ENCODE measurements around the gene ABCC9.

The ABCC9 gene

DNA sequence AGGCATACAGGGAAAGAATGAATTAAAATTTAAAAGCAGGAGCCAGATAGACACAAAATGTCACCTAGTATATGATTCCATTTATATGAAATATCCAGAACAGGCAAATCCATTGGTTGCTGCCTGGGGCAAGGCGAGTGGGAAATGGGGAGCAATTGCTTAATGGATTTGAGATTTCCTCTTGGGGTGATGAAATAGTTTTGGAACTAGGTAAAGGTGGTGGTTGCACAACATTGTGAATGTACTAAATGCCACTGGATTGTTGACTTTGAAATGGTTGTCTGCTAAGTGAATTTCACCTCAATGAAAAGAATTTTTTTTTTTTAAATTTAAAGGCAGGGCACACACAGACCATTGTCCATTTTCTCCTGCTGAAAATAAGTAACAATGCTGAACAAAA is 61.9 kb downstream of the ABCC9 start:
- CTCF ChIA-PET: no interaction called here
- DNase-seq (ENCODE audit: extremely low spot score): no peak
- TF ChIP-seq, protein P1, sequence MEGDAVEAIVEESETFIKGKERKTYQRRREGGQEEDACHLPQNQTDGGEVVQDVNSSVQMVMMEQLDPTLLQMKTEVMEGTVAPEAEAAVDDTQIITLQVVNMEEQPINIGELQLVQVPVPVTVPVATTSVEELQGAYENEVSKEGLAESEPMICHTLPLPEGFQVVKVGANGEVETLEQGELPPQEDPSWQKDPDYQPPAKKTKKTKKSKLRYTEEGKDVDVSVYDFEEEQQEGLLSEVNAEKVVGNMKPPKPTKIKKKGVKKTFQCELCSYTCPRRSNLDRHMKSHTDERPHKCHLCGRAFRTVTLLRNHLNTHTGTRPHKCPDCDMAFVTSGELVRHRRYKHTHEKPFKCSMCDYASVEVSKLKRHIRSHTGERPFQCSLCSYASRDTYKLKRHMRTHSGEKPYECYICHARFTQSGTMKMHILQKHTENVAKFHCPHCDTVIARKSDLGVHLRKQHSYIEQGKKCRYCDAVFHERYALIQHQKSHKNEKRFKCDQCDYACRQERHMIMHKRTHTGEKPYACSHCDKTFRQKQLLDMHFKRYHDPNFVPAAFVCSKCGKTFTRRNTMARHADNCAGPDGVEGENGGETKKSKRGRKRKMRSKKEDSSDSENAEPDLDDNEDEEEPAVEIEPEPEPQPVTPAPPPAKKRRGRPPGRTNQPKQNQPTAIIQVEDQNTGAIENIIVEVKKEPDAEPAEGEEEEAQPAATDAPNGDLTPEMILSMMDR (IDR thresholded peaks at IDR 0.05; ENCODE audit: control extremely low read depth, extremely low read depth, low read depth, missing control alignments): no peak
- POLR2A ChIA-PET: no interaction called here

- CTCF ChIA-PET: no interaction called here
- no peak for DNase-seq (ENCODE audit: extremely low spot score)
- POLR2A ChIA-PET: no interaction called here
- TF ChIP-seq, protein P1 (IDR thresholded peaks at IDR 0.05; ENCODE audit: control extremely low read depth, extremely low read depth, low read depth, missing control alignments): no peak
Measured at GRCh38 chr12:21877293-21877982, 63.8 kb downstream of the ABCC9 start.

- ChIA-PET POLR2A (no interaction called here), CTCF (no interaction called here)
- TF ChIP-seq, protein P1 (IDR thresholded peaks at IDR 0.05; ENCODE audit: control extremely low read depth, extremely low read depth, low read depth, missing control alignments): no peak
- DNase-seq (ENCODE audit: extremely low spot score): no peak
Measured at GRCh38 chr12:21865846-21866245, 75.4 kb downstream of the ABCC9 start.

GRCh38 chr12:21860534-21860933 is 80.7 kb downstream of the ABCC9 start:
- TF ChIP-seq, protein P1 (IDR thresholded peaks at IDR 0.05; ENCODE audit: control extremely low read depth, extremely low read depth, low read depth, missing control alignments): no peak
- ChIA-PET POLR2A (no interaction called here), CTCF (interaction anchor here (1.2 kb wide), 1 partner anchor 15 kb away, joined by 3 read pairs; no protein-coding TSS in a partner anchor)
- no peak for DNase-seq (ENCODE audit: extremely low spot score)

DNA sequence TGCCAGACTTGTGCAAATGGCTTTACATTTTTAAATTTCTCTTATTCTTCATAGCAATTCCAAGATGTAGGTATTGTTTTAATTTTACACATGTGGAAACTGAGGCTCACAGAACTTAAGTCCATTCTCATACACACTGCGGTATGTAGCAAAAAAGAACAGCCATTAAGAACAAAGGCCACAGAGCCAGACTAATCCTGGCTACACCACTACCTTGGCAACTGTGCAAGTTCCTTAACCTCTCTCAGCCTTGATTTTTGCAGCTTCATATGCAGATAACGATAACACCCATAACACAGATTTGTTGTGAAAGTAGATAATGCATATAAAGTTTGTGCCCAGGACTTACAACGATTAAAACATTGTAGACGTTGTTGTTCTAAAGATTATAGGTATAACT is 81.1 kb downstream of the ABCC9 start:
- CTCF ChIA-PET: no interaction called here
- no peak for DNase-seq (ENCODE audit: extremely low spot score)
- TF ChIP-seq, protein P1 (IDR thresholded peaks at IDR 0.05; ENCODE audit: control extremely low read depth, extremely low read depth, low read depth, missing control alignments): no peak
- POLR2A ChIA-PET: no interaction called here

DNA sequence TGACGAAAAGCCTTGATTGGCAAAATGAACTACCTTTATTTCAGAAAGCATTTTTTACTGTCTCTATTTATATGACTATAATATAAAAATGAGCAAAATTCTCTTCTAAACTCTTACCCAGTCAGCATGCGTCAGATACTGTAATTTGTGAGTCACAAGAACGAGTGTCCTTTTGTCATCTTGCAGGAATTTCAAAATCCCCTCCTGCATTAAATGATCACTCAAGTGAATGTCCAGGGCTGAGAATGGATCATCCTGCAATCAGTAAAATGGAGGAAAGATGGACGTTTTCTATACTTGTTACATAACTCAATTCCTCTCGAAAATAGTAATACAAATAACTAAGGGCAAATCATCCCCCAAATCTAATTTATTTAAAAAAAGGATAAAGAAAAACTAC is 89.0 kb downstream of the ABCC9 start:
- no peak for DNase-seq (ENCODE audit: extremely low spot score)
- CTCF ChIA-PET: no interaction called here
- TF ChIP-seq, protein P1 (IDR thresholded peaks at IDR 0.05; ENCODE audit: control extremely low read depth, extremely low read depth, low read depth, missing control alignments): no peak
- POLR2A ChIA-PET: no interaction called here
